Breast epithelium (tissue), 3 donors: Measurements from ENCODE around the gene ENAM.

Source experiments
- POLR2A ChIP-seq: fragments of 450-650 bp; IDR thresholded peaks from one replicate; pipeline ENCODE4 v1.6.1; 2016; ENCODE audit warnings: antibody characterized with exemption, mild to moderate bottlenecking, moderate library complexity
- TF ChIP-seq, protein P1 (sequence below), 3 donors: fragments of 450-650 bp; IDR thresholded peaks; one replicate each; pipeline ENCODE4 v1.5.1; 2016 to 2017; ENCODE audit warnings: antibody characterized with exemption in 3 of 3, mild to moderate bottlenecking in 3 of 3, moderate library complexity in 3 of 3

DNA sequence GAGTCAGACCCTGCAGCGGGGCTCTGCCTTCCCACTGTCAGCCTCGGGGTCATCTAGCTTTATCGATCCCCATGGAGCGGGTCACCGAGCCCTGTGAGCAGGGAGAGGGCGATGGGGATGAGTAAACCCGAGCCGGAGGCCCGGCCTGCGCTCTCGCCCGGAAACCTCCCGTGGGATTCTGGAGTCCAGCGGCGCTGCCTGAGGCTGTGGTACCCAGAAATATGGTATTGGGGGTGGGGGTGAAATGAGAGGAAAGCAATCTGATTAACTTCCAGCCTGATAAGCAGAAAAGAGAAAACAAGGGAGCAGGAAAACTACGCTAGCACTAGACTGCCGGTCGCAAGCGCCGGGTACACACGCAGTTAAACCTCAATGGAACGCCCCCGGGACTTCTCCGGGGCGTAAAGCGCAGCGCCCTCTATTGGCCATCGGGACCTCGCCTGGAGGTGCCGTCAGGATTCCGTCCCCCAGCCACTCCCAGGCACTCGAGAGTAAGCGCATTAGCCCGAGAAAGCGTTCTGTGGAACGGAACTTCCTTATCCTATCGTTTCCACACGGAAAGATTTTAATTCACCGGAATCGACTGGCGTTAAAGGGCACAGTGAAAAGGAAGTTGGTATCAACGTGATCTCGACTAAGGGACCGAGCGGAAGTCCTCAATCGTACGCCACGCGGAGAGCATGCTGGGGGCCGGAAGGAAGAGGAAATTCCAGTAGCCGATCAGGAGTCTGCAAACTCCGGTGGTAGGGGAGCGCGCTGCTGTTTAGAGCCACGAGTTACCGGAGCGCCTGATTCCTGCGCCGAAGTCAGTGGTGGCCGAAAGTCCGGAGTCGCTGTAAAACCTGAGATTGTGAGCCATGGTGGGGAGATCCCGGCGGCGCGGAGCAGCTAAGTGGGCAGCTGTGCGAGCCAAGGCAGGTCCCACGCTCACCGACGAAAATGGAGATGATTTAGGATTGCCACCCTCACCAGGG, 59.6 kb downstream of the ENAM start, which contains the start of gene UTP3:
- TF ChIP-seq POLR2A: no peak
- TF ChIP-seq, protein P1, sequence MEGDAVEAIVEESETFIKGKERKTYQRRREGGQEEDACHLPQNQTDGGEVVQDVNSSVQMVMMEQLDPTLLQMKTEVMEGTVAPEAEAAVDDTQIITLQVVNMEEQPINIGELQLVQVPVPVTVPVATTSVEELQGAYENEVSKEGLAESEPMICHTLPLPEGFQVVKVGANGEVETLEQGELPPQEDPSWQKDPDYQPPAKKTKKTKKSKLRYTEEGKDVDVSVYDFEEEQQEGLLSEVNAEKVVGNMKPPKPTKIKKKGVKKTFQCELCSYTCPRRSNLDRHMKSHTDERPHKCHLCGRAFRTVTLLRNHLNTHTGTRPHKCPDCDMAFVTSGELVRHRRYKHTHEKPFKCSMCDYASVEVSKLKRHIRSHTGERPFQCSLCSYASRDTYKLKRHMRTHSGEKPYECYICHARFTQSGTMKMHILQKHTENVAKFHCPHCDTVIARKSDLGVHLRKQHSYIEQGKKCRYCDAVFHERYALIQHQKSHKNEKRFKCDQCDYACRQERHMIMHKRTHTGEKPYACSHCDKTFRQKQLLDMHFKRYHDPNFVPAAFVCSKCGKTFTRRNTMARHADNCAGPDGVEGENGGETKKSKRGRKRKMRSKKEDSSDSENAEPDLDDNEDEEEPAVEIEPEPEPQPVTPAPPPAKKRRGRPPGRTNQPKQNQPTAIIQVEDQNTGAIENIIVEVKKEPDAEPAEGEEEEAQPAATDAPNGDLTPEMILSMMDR (IDR thresholded peaks at IDR 0.05): peak; percentile 71 to 91 (median 91)
